Immature natural killer cell (primary cell): ENCODE measurements around the gene PEMT. TPM values are rescaled to one million over a fixed set of nuclear protein-coding genes. Genes with fewer than 3 reads are reported as not detected.
"Not testable (repeated sequence)": the region's sequence is repeated elsewhere in the genome, so short reads cannot be mapped to it uniquely, and the experiment has no call there.

Experiments used
- DNase-seq, 3 donors: peaks; one replicate each; pipeline ENCODE4 v3.0.0; 2022; ENCODE audit warnings: mixed read lengths in 1 of 3
- H3K27ac Mint-ChIP-seq, 6 donors: one replicate each; pipeline ENCODE4 v1.8.0; 2020; ENCODE audit warnings: mixed read lengths in 6 of 6, mild to moderate bottlenecking in 5 of 6, inconsistent platforms in 4 of 6, moderate library complexity in 3 of 6
- H3K27me3 Mint-ChIP-seq, 3 donors: one replicate each; pipeline ENCODE4 v1.8.0; 2020 to 2021; ENCODE audit warnings: low read depth in 3 of 3, mild to moderate bottlenecking in 3 of 3, mixed read lengths in 3 of 3, moderate library complexity in 3 of 3, inconsistent platforms in 1 of 3
- H3K36me3 Mint-ChIP-seq, 3 donors: one replicate each; pipeline ENCODE4 v1.8.0; 2020; ENCODE audit warnings: mixed read lengths in 3 of 3, inconsistent platforms in 2 of 3, mild to moderate bottlenecking in 2 of 3
- H3K4me1 Mint-ChIP-seq, 2 donors: one replicate each; pipeline ENCODE4 v1.8.0; 2020; ENCODE audit warnings: inconsistent platforms in 2 of 2, mild to moderate bottlenecking in 2 of 2, mixed read lengths in 2 of 2, moderate library complexity in 1 of 2
- H3K4me3 Mint-ChIP-seq, 5 donors: one replicate each; pipeline ENCODE4 v1.8.0; 2020; ENCODE audit warnings: mild to moderate bottlenecking in 5 of 5, mixed read lengths in 5 of 5, inconsistent platforms in 3 of 5, moderate library complexity in 3 of 5
- H3K9me3 Mint-ChIP-seq, 6 donors: one replicate each; pipeline ENCODE4 v1.8.0; 2020; ENCODE audit warnings: mild to moderate bottlenecking in 6 of 6, mixed read lengths in 6 of 6, inconsistent platforms in 4 of 6, moderate library complexity in 3 of 6
- polyA plus RNA-seq, 3 donors: library from polyadenylated mRNA; unstranded; fragments of 300-500 nt; fragmentation: Illumina TruSeq; gene quantifications; one replicate each; pipeline ENCODE4 v1.2.3, GENCODE V29; 2021

The PEMT gene
- polyA plus RNA-seq, 3 donors from 2014 or later = 18.0 to 41.6 (median 31.4) TPM

- no peak overlapping the region for H3K27ac Mint-ChIP-seq
- no peaks in the 10 kb centered on the region for H3K9me3 Mint-ChIP-seq
- no peak for DNase-seq
- peaks cover 9 to 13% of the 10 kb centered on the region in 2 donors for H3K4me1 Mint-ChIP-seq
- H3K4me3 Mint-ChIP-seq = peak overlapping the region; percentile 8 to 40 (median 25)
- peaks cover 6 to 12% (median 10%) of the 10 kb centered on the region in 3 donors for H3K36me3 Mint-ChIP-seq
- H3K27me3 Mint-ChIP-seq = peaks cover 3 to 5% (median 4%) of the 10 kb centered on the region in 3 donors
These were observed 97.0 kb downstream of the PEMT start for GRCh38 chr17:17494499-17494869.

DNA sequence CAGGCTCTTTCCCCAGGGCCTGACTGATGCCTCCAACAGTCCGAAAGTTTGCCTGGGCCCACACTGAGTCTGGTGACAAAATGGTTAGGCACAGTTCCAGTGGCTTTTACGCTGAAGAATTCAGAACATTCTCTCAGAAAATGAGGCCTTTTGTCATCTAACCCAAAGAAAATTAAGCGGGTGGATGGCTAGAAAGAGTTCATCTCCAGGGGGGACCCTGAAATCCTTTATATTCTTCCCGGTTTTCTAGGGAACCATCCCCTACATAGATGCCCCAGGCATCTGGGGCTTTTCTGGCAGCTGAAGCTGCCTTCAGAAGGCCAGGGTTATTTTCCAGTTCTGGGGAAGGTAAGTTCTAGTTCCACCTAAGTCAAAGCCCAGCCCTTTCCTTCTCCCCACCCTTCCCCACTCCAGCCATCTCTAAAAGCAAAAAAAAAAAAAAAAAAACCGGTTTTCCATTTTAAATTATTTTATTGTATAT is 97.5 kb downstream of the PEMT start:
- Mint-ChIP-seq H3K4me3 (peak overlapping the region in 4 of 5 donors; percentile 17 to 48 (median 40)), H3K27ac (no peak overlapping the region), H3K9me3 (no peaks in the 10 kb centered on the region), H3K4me1 (peaks cover 9 to 13% of the 10 kb centered on the region in 2 donors), H3K36me3 (peaks cover 7 to 12% (median 10%) of the 10 kb centered on the region in 3 donors), H3K27me3 (peaks cover 3 to 5% (median 4%) of the 10 kb centered on the region in 3 donors)
- DNase-seq = no peak

- DNase-seq = no peak
These were observed 98.1 kb downstream of the PEMT start for GRCh38 chr17:17493249-17493985.

GRCh38 chr17:17492571-17492970 is 98.9 kb downstream of the PEMT start:
- no peak for DNase-seq
- H3K9me3 Mint-ChIP-seq = no peaks in the 10 kb centered on the region
- peaks cover 10 to 16% (median 11%) of the 10 kb centered on the region in 3 donors for H3K36me3 Mint-ChIP-seq
- peaks cover 3 to 5% (median 4%) of the 10 kb centered on the region in 3 donors for H3K27me3 Mint-ChIP-seq
- no peak overlapping the region for H3K27ac Mint-ChIP-seq
- H3K4me1 Mint-ChIP-seq = peaks cover 14 to 21% of the 10 kb centered on the region in 2 donors
- H3K4me3 Mint-ChIP-seq = peak overlapping the region in 2 of 5 donors; percentile 2 to 30

More at GRCh38 chr17:17493249-17493985, 98.1 kb downstream of the PEMT start:
- H3K9me3 Mint-ChIP-seq = no peaks in the 10 kb centered on the region
- H3K4me3 Mint-ChIP-seq = no peak overlapping the region
- H3K4me1 Mint-ChIP-seq = peaks cover 13 to 14% of the 10 kb centered on the region in 2 donors
- no peak overlapping the region for H3K27ac Mint-ChIP-seq
- peaks cover 3 to 5% (median 4%) of the 10 kb centered on the region in 3 donors for H3K27me3 Mint-ChIP-seq
- peaks cover 7 to 12% (median 10%) of the 10 kb centered on the region in 3 donors for H3K36me3 Mint-ChIP-seq

- Mint-ChIP-seq H3K36me3 (peaks cover 10 to 16% (median 11%) of the 10 kb centered on the region in 3 donors), H3K9me3 (no peaks in the 10 kb centered on the region), H3K27ac (no peak overlapping the region), H3K27me3 (peaks cover 3 to 5% (median 4%) of the 10 kb centered on the region in 3 donors), H3K4me1 (peaks cover 16 to 26% of the 10 kb centered on the region in 2 donors), H3K4me3 (peak overlapping the region in 1 of 5 donors; percentile 2)
- DNase-seq = no peak
These were observed 99.4 kb downstream of the PEMT start for GRCh38 chr17:17492085-17492484.

DNA sequence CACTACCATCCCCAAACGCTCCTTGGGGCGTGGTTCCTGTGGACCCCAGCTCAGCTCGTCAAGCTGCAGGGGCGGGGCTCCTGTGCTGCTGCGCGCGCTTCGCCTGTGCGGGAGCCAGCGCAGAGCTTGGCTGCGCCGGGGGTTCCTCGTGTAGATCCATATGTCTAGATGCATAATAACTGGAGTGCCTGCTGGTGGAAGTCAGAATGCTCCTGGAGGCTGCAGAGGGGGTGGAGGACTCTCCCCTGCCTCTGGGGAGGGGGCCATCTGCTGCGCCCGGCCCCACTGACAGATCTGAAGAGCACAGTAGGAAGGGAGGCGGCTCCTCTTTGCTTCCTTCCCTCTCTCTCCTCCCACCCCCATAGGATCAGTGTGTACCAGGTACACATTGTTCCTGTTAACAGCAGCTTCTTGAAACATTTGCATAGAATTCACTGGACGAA is 99.9 kb downstream of the PEMT start:
- no peaks in the 10 kb centered on the region for H3K9me3 Mint-ChIP-seq

DNA sequence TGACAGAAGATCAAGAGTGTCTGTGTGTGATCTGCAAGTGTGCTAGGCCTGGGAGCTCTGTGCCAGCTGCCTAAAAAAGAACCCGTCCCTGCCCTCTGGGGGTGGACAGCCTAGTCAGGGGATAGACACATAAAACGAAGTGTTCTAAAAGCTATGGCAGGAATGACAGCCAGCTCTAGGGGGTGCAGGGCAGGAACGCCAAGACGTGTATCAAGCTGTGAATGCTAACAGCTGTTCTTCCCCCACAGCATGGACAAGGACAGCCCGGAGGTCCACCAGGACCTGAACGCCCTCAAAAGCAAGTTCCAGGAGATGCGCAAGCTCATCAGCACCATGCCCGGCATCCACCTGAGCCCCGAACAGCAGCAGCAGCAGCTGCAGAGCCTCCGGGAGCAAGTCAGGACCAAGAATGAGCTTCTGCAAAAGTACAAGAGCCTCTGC is 100.5 kb downstream of the PEMT start:
- Mint-ChIP-seq H3K9me3 (no peaks in the 10 kb centered on the region), H3K4me1 (peaks cover 18 to 31% of the 10 kb centered on the region in 2 donors), H3K27me3 (peaks cover 3 to 5% (median 4%) of the 10 kb centered on the region in 3 donors), H3K27ac (no peak overlapping the region), H3K36me3 (peaks cover 10 to 16% (median 11%) of the 10 kb centered on the region in 3 donors), H3K4me3 (no peak overlapping the region)
- no peak for DNase-seq

More for the DNA sequence above, 99.9 kb downstream of the PEMT start:
- Mint-ChIP-seq H3K4me3 (no peak overlapping the region), H3K27ac (no peak overlapping the region), H3K27me3 (peaks cover 3 to 5% (median 4%) of the 10 kb centered on the region in 3 donors), H3K4me1 (peaks cover 18 to 31% of the 10 kb centered on the region in 2 donors), H3K36me3 (peaks cover 10 to 16% (median 11%) of the 10 kb centered on the region in 3 donors)
- no peak for DNase-seq

DNA sequence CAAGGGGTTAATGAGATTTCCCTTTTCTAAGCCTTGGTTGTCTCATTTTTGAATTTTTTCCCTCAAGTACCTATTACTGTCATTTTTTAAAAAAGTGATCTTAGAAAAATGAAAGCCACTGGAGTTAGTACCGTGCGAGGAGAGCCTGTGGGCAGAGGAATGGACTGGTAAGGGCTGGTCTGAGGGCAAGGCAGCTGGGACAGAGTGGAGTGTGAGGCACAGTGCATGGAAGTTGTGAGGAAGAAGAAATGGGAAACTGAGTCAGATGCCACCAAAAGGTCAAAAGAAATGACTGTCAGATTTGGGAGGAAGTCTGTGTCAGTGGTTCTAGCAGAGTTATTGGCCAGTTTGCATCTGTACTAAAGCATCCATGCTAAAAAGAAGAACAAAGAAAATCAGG is 103.5 kb downstream of the PEMT start:
- Mint-ChIP-seq H3K27ac (peak overlapping the region in 2 of 6 donors; percentile 48 to 50), H3K4me1 (peaks cover 13 to 32% of the 10 kb centered on the region in 2 donors), H3K36me3 (peaks cover 11 to 19% (median 17%) of the 10 kb centered on the region in 3 donors), H3K9me3 (no peaks in the 10 kb centered on the region), H3K4me3 (peak overlapping the region in 1 of 5 donors; percentile 95), H3K27me3 (peaks cover 0 to 2% (median 1%) of the 10 kb centered on the region in 3 donors)
- no peak for DNase-seq

- H3K4me1 Mint-ChIP-seq = peaks cover 20 to 47% of the 10 kb centered on the region in 2 donors
- H3K27ac Mint-ChIP-seq = peak overlapping the region in 1 of 6 donors; percentile 85
- H3K9me3 Mint-ChIP-seq, H3K4me3 Mint-ChIP-seq, DNase-seq, H3K27me3 Mint-ChIP-seq: not testable (repeated sequence)
- H3K36me3 Mint-ChIP-seq = peaks cover 7 to 11% (median 9%) of the 10 kb centered on the region in 3 donors
These were observed 105.1 kb downstream of the PEMT start for GRCh38 chr17:17486416-17486815.

DNA sequence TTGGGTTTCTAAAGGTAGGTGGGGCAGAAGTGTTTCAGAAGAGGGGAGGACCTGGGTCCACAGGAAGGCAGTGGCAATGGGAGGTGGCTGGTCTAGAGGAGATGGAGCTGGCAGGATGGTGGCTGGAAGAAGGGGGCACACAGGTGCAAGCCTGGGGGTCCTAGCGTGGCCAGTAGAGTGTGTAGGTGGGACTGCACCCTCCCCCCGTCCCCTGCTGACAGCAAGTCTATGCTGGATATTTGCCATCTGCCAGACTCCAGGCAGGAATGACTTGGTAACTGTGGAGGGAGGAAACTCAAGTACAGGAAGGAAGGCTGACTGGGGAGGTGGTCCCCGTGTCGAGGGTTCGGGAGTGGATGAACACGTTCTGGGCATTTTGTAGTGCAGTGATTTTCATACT is 106.1 kb downstream of the PEMT start:
- Mint-ChIP-seq H3K36me3 (peaks cover 7 to 11% (median 7%) of the 10 kb centered on the region in 3 donors), H3K27me3 (peaks cover 0 to 2% (median 2%) of the 10 kb centered on the region in 3 donors), H3K27ac (peak overlapping the region in 2 of 6 donors; percentile 1 to 49), H3K9me3 (no peaks in the 10 kb centered on the region), H3K4me1 (peaks cover 28 to 57% of the 10 kb centered on the region in 2 donors), H3K4me3 (peak overlapping the region in 1 of 5 donors; percentile 38)
- DNase-seq = no peak

GRCh38 chr17:17484451-17484899 is 107.0 kb downstream of the PEMT start:
- H3K36me3 Mint-ChIP-seq = peaks cover 4 to 11% (median 7%) of the 10 kb centered on the region in 3 donors
- H3K4me1 Mint-ChIP-seq = peaks cover 28 to 63% of the 10 kb centered on the region in 2 donors
- no peak overlapping the region for H3K4me3 Mint-ChIP-seq
- H3K27ac Mint-ChIP-seq = no peak overlapping the region
- no peak for DNase-seq
- H3K9me3 Mint-ChIP-seq = no peaks in the 10 kb centered on the region
- H3K27me3 Mint-ChIP-seq = peaks cover 0 to 2% (median 2%) of the 10 kb centered on the region in 3 donors

GRCh38 chr17:17481860-17482259 is 109.6 kb downstream of the PEMT start:
- Mint-ChIP-seq H3K27me3 (peaks cover under 1 to 6% (median 4%) of the 10 kb centered on the region in 3 donors), H3K9me3 (no peaks in the 10 kb centered on the region), H3K36me3 (peaks cover 0 to 7% (median 6%) of the 10 kb centered on the region in 3 donors), H3K4me1 (peaks cover 40 to 69% of the 10 kb centered on the region in 2 donors), H3K4me3 (no peak overlapping the region), H3K27ac (no peak overlapping the region)
- DNase-seq = no peak

GRCh38 chr17:17480593-17481148 is 110.8 kb downstream of the PEMT start:
- no peak for DNase-seq
- Mint-ChIP-seq H3K27me3 (peaks cover 9 to 11% (median 10%) of the 10 kb centered on the region in 3 donors), H3K4me1 (peaks cover 46 to 75% of the 10 kb centered on the region in 2 donors), H3K36me3 (peaks cover 0 to 6% (median 4%) of the 10 kb centered on the region in 3 donors), H3K9me3 (no peaks in the 10 kb centered on the region), H3K4me3 (no peak overlapping the region), H3K27ac (peak overlapping the region in 2 of 6 donors; percentile 44 to 74)
